Measurements from ENCODE around the gene CNOT8.

DNA sequence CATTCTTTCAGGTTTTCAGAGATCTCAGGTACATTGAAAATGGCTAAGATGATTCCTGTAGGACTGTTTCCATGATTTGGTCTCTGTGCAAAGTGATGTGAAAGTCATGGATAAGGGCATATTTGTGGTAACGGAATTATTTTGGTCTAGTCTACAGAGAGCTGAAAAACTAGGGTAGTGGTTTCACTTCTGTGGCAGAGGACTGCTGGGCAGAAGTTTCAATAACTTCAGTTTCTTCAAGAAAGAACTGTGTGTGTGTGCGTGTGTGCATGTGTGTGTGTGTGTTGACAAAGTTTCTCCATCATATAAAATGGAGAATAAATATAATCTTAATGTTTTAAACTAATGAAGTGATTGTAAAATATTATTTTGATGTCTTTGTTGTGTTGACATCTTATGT is 4.3 kb downstream of the CNOT8 start:
- TF ChIP-seq, protein P1, sequence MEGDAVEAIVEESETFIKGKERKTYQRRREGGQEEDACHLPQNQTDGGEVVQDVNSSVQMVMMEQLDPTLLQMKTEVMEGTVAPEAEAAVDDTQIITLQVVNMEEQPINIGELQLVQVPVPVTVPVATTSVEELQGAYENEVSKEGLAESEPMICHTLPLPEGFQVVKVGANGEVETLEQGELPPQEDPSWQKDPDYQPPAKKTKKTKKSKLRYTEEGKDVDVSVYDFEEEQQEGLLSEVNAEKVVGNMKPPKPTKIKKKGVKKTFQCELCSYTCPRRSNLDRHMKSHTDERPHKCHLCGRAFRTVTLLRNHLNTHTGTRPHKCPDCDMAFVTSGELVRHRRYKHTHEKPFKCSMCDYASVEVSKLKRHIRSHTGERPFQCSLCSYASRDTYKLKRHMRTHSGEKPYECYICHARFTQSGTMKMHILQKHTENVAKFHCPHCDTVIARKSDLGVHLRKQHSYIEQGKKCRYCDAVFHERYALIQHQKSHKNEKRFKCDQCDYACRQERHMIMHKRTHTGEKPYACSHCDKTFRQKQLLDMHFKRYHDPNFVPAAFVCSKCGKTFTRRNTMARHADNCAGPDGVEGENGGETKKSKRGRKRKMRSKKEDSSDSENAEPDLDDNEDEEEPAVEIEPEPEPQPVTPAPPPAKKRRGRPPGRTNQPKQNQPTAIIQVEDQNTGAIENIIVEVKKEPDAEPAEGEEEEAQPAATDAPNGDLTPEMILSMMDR (IDR thresholded peaks at IDR 0.05 in 8 of 11, conservative IDR thresholded peaks at IDR 0.05 in 3 of 11): no peak
- TF ChIP-seq POLR2AphosphoS5 (IDR thresholded peaks at IDR 0.05): no peak
- TF ChIP-seq POLR2A (IDR thresholded peaks at IDR 0.05): no peak
